Activated CD4-positive, CD25-positive, alpha-beta regulatory T cell treated with anti-CD3 and anti-CD28 coated beads, Interleukin-2, amount 50 U/mL, for 72 hours (primary cell): ENCODE results near the gene SGSM1.

Experiments used
- DNase-seq: peaks from one replicate; pipeline ENCODE4 v3.0.0; 2021

SGSM1 gene

DNA sequence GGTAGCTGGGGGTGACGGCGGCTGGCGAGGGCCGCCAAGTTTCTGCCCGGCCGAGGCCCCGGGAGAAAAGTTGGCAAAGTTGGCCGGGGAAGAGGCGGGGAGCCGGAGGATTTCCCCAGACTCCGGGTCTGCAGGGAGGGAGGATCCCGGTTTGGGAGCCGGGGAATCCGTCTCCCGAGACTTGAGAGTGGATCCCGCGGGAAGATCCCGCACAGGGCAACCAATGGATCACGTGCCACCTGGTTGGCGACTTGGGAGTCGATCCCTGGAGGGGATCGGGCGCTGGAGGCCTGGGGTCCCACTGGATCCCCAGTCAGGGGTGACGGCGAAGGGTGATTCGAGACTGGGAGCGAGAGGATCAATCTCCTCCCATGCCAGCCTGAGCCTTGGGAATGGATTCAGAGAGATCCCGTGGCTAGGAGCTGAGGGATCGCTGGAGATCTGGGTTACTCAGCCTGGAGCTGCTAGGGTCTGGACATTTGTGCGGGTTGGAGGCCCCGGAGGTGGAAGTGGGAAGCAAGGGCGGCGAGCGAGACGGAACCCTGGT lies 146.9 kb downstream of the SGSM1 start:
- no peak for DNase-seq

DNA sequence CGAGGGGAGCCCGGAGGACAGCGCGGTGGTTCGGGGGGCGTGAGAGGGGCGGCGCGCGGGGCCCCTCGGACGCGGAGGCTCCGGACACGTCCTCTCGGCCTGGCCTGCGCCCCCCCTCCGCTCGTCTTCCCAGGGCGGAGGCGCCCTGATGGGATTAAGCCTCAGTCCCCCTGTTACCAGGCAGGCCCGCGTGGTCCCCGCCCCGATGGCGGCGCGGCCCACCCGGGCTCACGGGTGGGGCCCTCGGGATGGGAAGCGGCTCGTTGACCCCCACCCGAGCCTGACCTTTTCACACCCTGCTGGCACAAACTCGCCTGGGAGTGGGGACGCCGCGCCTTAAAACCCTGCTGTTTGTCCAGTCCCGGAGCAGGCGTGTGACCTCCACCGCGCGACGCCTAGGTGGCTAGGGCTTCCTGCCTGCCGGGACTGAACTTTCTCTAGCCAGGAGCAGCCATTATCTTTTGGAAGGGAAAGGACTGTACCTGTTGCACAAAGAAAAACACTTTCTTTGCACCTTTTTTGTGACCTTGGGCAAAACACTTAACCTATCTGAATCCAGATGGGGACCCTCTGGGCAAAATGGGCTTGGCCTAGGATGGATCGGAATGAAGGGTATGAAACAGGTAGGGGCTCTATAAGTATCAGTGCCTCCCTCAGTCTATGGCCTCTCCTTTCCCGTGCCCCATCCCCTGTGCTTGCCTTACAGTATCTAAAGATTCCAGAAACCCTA lies 147.5 kb downstream of the SGSM1 start:
- DNase-seq, result no peak

GRCh38 chr22:24954114-24954463 lies 148.1 kb downstream of the SGSM1 start:
- DNase-seq, result no peak

GRCh38 chr22:24954856-24955255 lies 148.8 kb downstream of the SGSM1 start:
- no peak for DNase-seq

DNA sequence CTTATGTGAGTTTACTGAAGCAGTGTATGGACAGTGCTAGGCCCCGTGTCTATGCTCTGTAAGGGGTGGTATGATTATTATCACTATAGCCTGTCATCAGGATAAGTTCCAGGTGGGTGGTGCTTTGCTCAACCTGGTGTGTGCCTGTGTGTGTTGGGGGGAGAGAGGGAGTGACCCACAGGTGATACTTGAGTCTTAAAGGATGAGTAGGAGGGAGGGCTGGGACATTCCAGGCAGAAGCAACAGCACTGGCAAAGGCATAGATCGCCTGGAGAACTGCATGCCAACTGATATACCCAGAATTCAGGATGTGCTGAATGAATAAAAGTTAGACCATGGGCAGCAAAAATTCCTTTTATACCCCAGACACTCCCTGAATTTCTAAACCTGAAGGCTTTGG lies 151.0 kb downstream of the SGSM1 start:
- DNase-seq, result no peak

- DNase-seq, result no peak
Observed at GRCh38 chr22:24961217-24961844, 155.3 kb downstream of the SGSM1 start.

DNA sequence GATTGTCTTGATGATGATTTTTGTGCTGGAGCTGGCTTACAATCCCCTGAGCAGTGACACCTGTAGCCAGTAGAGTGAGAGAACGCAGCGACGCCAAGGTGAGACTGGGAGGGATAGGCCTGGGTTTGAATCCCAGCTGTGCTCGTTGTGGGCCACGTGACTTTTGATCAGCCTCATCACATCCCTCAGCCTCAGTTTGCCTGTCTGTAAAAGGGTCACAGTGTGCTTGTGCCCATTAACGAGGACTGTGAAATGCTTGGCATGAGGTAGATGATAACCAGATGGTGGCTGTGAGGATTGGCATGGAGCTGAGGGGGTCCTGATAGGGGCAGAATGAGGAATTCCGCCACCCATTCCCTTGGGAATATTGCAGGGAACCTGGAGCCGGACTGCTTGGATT lies 156.1 kb downstream of the SGSM1 start:
- no peak for DNase-seq

GRCh38 chr22:24962835-24963234 lies 156.8 kb downstream of the SGSM1 start:
- DNase-seq, result no peak

DNA sequence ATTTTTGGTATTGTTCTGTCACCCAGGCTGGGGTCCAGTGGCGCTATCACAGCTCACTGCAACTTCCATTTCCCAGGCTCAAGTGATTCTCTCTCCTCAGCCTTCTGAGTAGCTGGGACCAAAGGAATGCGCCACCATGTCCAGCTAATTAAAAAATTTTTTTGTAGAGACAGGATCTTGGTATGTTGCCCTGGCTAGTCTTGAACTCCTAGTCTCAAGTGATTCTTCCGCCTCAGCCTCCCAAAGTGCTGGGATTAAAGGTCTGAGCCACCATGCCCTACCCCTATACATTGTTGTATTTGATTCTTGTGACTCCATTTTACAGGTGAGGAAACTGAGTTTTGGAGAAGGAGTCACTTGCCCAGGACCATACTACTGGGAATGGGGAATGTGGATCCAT lies 158.4 kb downstream of the SGSM1 start:
- no peak for DNase-seq

DNA sequence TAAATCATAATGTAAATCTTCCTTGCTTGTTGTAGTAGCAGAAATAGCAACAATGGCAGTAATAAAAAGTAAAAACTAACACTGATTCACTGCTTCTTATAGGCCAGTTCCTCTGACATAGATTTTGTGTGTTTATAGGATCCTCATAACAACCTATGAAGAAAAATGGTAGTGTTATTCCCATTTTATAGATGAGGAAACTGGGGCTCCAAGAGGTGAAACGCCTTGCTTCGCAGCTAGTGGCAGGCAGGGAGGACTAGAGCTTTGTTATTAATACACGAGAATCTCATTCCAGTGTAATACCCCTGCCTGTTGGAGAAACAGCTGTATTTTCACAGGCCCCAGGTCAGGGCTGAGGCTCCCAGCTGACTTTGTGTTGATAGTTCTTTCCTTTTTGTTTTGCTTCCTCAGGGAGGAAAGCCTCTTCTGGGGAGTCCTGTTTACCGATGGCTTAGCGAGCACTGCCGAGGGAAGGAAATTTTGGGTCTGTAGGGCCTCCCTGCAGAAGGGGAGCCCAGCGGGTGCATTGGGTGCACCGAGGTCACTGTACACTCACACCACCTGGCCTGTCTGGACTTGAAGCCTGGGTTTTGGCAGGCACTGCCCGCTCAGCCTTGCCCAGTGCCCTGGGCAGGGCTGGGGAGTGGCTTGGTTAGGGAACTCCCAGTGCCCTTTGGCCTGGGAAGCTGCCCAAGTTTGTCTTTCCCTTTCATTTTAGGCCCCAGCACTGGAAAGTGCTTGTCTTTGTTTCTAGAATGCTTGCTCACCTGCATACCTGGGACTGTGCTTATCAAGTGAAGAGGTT lies 160.0 kb downstream of the SGSM1 start:
- DNase-seq, result no peak

GRCh38 chr22:24968066-24968561 lies 162.1 kb downstream of the SGSM1 start:
- no peak for DNase-seq

- no peak for DNase-seq
Observed at GRCh38 chr22:24969560-24970301, 163.7 kb downstream of the SGSM1 start.

GRCh38 chr22:24972369-24972768 lies 166.4 kb downstream of the SGSM1 start:
- DNase-seq, result no peak

GRCh38 chr22:24973872-24974271 lies 167.9 kb downstream of the SGSM1 start:
- DNase-seq, result no peak

- DNase-seq, result no peak
Observed at GRCh38 chr22:24975125-24975640, 169.2 kb downstream of the SGSM1 start.

- no peak for DNase-seq
Observed at GRCh38 chr22:24975813-24976341, 169.9 kb downstream of the SGSM1 start.

- DNase-seq, result no peak
Observed at GRCh38 chr22:24976442-24977218, 170.6 kb downstream of the SGSM1 start.
